Stimulated activated CD8-positive, alpha-beta memory T cell treated with anti-CD3 and anti-CD28 coated beads, Interleukin-7, amount 100 ng/mL, for 24 hours (primary cell): ENCODE data around the gene NOXRED1.

Experiments used
- DNase-seq: peaks from one replicate; pipeline ENCODE4 v3.0.0-alpha.2; 2020; ENCODE audit warnings: low read depth

NOXRED1 gene

GRCh38 chr14:77407158-77407557, 16.2 kb downstream of the NOXRED1 start:
- DNase-seq, result no peak

GRCh38 chr14:77406718-77407117, 16.6 kb downstream of the NOXRED1 start:
- DNase-seq, result no peak

GRCh38 chr14:77406086-77406485, 17.2 kb downstream of the NOXRED1 start:
- DNase-seq, result no peak

- DNase-seq, result no peak
Measured at GRCh38 chr14:77403768-77404167, 19.6 kb downstream of the NOXRED1 start.

GRCh38 chr14:77400216-77400615, 23.1 kb downstream of the NOXRED1 start:
- no peak for DNase-seq

GRCh38 chr14:77390188-77390587, 33.1 kb downstream of the NOXRED1 start:
- DNase-seq, result no peak

- DNase-seq, result no peak
Measured at GRCh38 chr14:77378701-77379100, 44.6 kb downstream of the NOXRED1 start.

GRCh38 chr14:77377502-77377844, 45.9 kb downstream of the NOXRED1 start:
- DNase-seq, result no peak

GRCh38 chr14:77376771-77377501, 46.4 kb downstream of the NOXRED1 start, which contains the start of the genes SAMD15 and TMED8:
Gene SAMD15, plus strand, starts transcription at chr14:77377379. Its CDS starts 40 bp downstream, at chr14:77377419.
Gene TMED8, minus strand, starts transcription at chr14:77377094. Its CDS starts 41 bp downstream, at chr14:77377053.
- peak; percentile 50 for DNase-seq

- peak; percentile 9 for DNase-seq
Measured at GRCh38 chr14:77375973-77376770, 47.2 kb downstream of the NOXRED1 start.

- DNase-seq, result no peak
Measured at GRCh38 chr14:77375164-77375950, 48.0 kb downstream of the NOXRED1 start.

- no peak for DNase-seq
Measured at GRCh38 chr14:77372304-77372841, 51.0 kb downstream of the NOXRED1 start.

- no peak for DNase-seq
Measured at GRCh38 chr14:77369285-77369684, 54.0 kb downstream of the NOXRED1 start.

GRCh38 chr14:77364146-77364545, 59.2 kb downstream of the NOXRED1 start:
- no peak for DNase-seq

- DNase-seq, result no peak
Measured at GRCh38 chr14:77359626-77360025, 63.7 kb downstream of the NOXRED1 start.

GRCh38 chr14:77356899-77357298, 66.4 kb downstream of the NOXRED1 start:
- DNase-seq, result no peak

- no peak for DNase-seq
Measured at GRCh38 chr14:77355811-77356210, 67.5 kb downstream of the NOXRED1 start.

GRCh38 chr14:77353469-77354141, 69.7 kb downstream of the NOXRED1 start:
- no peak for DNase-seq

GRCh38 chr14:77347751-77348150, 75.6 kb downstream of the NOXRED1 start:
- DNase-seq, result no peak

GRCh38 chr14:77346495-77346894, 76.8 kb downstream of the NOXRED1 start:
- no peak for DNase-seq

- DNase-seq, result no peak
Measured at GRCh38 chr14:77344377-77344996, 78.8 kb downstream of the NOXRED1 start.
